Stimulated activated effector memory CD8-positive, alpha-beta T cell treated with anti-CD3 and anti-CD28 coated beads, Interleukin-12 subunit alpha, Interleukin-12 subunit beta, amount 100 ng/mL, for 72 hours (primary cell): Measurements from ENCODE around the gene QSOX2.
A peak's percentile ranks its signal among the peaks of the same experiment; 100 is the strongest.

Experiments used
- ATAC-seq: fragments of 150-1000 bp; cut with Tn5 transposase; 2 replicates; pipeline ENCODE4 v1.10.0; 2021
- DNase-seq, 2 donors: peaks; one replicate each; pipeline ENCODE4 v3.0.0; 2021 to 2022; ENCODE audit warnings: low spot score in 2 of 2
- H3K27ac Mint-ChIP-seq: one replicate; pipeline ENCODE4 v1.8.0; 2022; ENCODE audit warnings: mild to moderate bottlenecking, mixed read lengths
- H3K36me3 Mint-ChIP-seq: one replicate; pipeline ENCODE4 v1.8.0; 2022; ENCODE audit warnings: mild to moderate bottlenecking, mixed read lengths
- H3K4me1 Mint-ChIP-seq: one replicate; pipeline ENCODE4 v1.8.0; 2022; ENCODE audit warnings: mixed read lengths
- H3K4me3 Mint-ChIP-seq: one replicate; pipeline ENCODE4 v1.8.0; 2022; ENCODE audit warnings: mild to moderate bottlenecking, mixed read lengths
- H3K9me3 Mint-ChIP-seq: one replicate; pipeline ENCODE4 v1.8.0; 2022; ENCODE audit warnings: mixed read lengths

Gene QSOX2

GRCh38 chr9:136203408-136204144 is 42.0 kb downstream of the QSOX2 start:
- ATAC-seq (peak; percentile 9), DNase-seq (no peak)
- Mint-ChIP-seq H3K9me3 (no peaks in the 10 kb centered on the region), H3K27ac (no peak overlapping the region), H3K36me3 (peaks cover 5% of the 10 kb centered on the region), H3K4me3 (no peak overlapping the region), H3K4me1 (no peaks in the 10 kb centered on the region)

- DNase-seq (no peak), ATAC-seq (no peak)
- H3K9me3 Mint-ChIP-seq, result no peaks in the 10 kb centered on the region
- no peaks in the 10 kb centered on the region for H3K36me3 Mint-ChIP-seq
- no peak overlapping the region for H3K27ac Mint-ChIP-seq
- H3K4me1 Mint-ChIP-seq, result no peaks in the 10 kb centered on the region
- H3K4me3 Mint-ChIP-seq, result no peak overlapping the region
These were observed 42.9 kb downstream of the QSOX2 start for GRCh38 chr9:136202454-136203407.

- no peaks in the 10 kb centered on the region for H3K36me3 Mint-ChIP-seq
- no peak for ATAC-seq
- no peak for DNase-seq
- H3K27ac Mint-ChIP-seq, result no peak overlapping the region
- H3K4me1 Mint-ChIP-seq, result peaks cover 2% of the 10 kb centered on the region
- H3K4me3 Mint-ChIP-seq, result no peak overlapping the region
- no peaks in the 10 kb centered on the region for H3K9me3 Mint-ChIP-seq
These were observed 43.8 kb downstream of the QSOX2 start for GRCh38 chr9:136201609-136202453.

- Mint-ChIP-seq H3K36me3 (no peaks in the 10 kb centered on the region), H3K9me3 (no peaks in the 10 kb centered on the region), H3K4me1 (peaks cover 8% of the 10 kb centered on the region), H3K27ac (no peak overlapping the region), H3K4me3 (no peak overlapping the region)
- ATAC-seq, result no peak
- no peak for DNase-seq
These were observed 44.4 kb downstream of the QSOX2 start for GRCh38 chr9:136201174-136201573.

GRCh38 chr9:136200424-136200823 is 45.2 kb downstream of the QSOX2 start:
- Mint-ChIP-seq H3K9me3 (no peaks in the 10 kb centered on the region), H3K4me3 (no peak overlapping the region)

GRCh38 chr9:136199391-136200288 is 46.0 kb downstream of the QSOX2 start:
- no peak for ATAC-seq
- peaks cover 8% of the 10 kb centered on the region for H3K4me1 Mint-ChIP-seq
- DNase-seq, result no peak
- no peaks in the 10 kb centered on the region for H3K9me3 Mint-ChIP-seq
- no peak overlapping the region for H3K4me3 Mint-ChIP-seq
- H3K27ac Mint-ChIP-seq, result no peak overlapping the region
- no peaks in the 10 kb centered on the region for H3K36me3 Mint-ChIP-seq

More at GRCh38 chr9:136200424-136200823, 45.2 kb downstream of the QSOX2 start:
- ATAC-seq, result no peak
- Mint-ChIP-seq H3K4me1 (peaks cover 8% of the 10 kb centered on the region), H3K36me3 (no peaks in the 10 kb centered on the region), H3K27ac (no peak overlapping the region)
- DNase-seq, result no peak

GRCh38 chr9:136198605-136199083 is 47.0 kb downstream of the QSOX2 start:
- no peak overlapping the region for H3K4me3 Mint-ChIP-seq
- no peak for DNase-seq
- H3K4me1 Mint-ChIP-seq, result peaks cover 8% of the 10 kb centered on the region
- H3K9me3 Mint-ChIP-seq, result no peaks in the 10 kb centered on the region
- H3K36me3 Mint-ChIP-seq, result no peaks in the 10 kb centered on the region
- no peak overlapping the region for H3K27ac Mint-ChIP-seq
- ATAC-seq, result no peak

GRCh38 chr9:136197930-136198604 is 47.5 kb downstream of the QSOX2 start:
- ATAC-seq (no peak), DNase-seq (no peak)
- H3K27ac Mint-ChIP-seq, result no peak overlapping the region
- no peak overlapping the region for H3K4me3 Mint-ChIP-seq
- peaks cover 8% of the 10 kb centered on the region for H3K4me1 Mint-ChIP-seq
- no peaks in the 10 kb centered on the region for H3K36me3 Mint-ChIP-seq
- H3K9me3 Mint-ChIP-seq, result no peaks in the 10 kb centered on the region

- peak; percentile 20 for ATAC-seq
- Mint-ChIP-seq H3K4me3 (no peak overlapping the region), H3K27ac (no peak overlapping the region), H3K36me3 (no peaks in the 10 kb centered on the region), H3K4me1 (peaks cover 8% of the 10 kb centered on the region), H3K9me3 (no peaks in the 10 kb centered on the region)
- DNase-seq, result no peak
These were observed 48.3 kb downstream of the QSOX2 start for GRCh38 chr9:136197084-136197875.

- H3K27ac Mint-ChIP-seq, result no peak overlapping the region
- ATAC-seq (no peak), DNase-seq (no peak)
- no peaks in the 10 kb centered on the region for H3K9me3 Mint-ChIP-seq
- H3K4me1 Mint-ChIP-seq, result peaks cover 8% of the 10 kb centered on the region
- H3K36me3 Mint-ChIP-seq, result no peaks in the 10 kb centered on the region
- H3K4me3 Mint-ChIP-seq, result no peak overlapping the region
These were observed 49.1 kb downstream of the QSOX2 start for GRCh38 chr9:136196404-136197083.

- ATAC-seq (no peak), DNase-seq (no peak)
- no peaks in the 10 kb centered on the region for H3K36me3 Mint-ChIP-seq
- H3K4me1 Mint-ChIP-seq, result peaks cover 8% of the 10 kb centered on the region
- H3K4me3 Mint-ChIP-seq, result no peak overlapping the region
- H3K9me3 Mint-ChIP-seq, result no peaks in the 10 kb centered on the region
- H3K27ac Mint-ChIP-seq, result no peak overlapping the region
These were observed 51.1 kb downstream of the QSOX2 start for GRCh38 chr9:136194540-136194939.

- no peak for DNase-seq
- H3K4me3 Mint-ChIP-seq, result no peak overlapping the region
- H3K27ac Mint-ChIP-seq, result no peak overlapping the region
- no peaks in the 10 kb centered on the region for H3K36me3 Mint-ChIP-seq
- no peaks in the 10 kb centered on the region for H3K9me3 Mint-ChIP-seq
- no peak for ATAC-seq
- H3K4me1 Mint-ChIP-seq, result peaks cover 8% of the 10 kb centered on the region
These were observed 51.7 kb downstream of the QSOX2 start for GRCh38 chr9:136193891-136194279.
